GM21737 (cell line): ENCODE measurements around the gene KCNIP1.

Experiments
- ATAC-seq: cut with Tn5 transposase; IDR thresholded peaks from one replicate; pipeline ENCODE4 v1.9.1; 2021; ENCODE audit warnings: mild to moderate bottlenecking, moderate library complexity; ENCODE audit not compliant: unreplicated experiment

Gene KCNIP1

DNA sequence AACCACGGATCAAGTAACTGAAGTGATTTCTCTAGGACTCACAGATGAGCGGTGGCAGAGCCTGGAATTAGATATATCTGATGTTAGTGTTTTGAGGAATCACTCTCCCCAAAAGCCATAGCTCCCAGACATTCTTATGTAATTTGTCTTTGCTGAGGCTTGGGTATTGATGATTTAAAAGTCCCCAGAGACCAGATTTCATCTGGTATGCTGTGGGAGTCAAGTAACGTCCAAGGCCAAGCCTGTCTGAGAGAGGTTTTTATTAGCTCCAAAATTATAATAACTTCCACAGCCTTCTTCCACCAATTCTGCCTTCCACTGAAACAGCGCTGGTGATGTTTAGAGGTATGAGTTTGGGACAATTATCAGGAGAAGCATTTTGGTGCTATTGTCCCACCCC is 21.3 kb upstream of the KCNIP1 start:
- no peak for ATAC-seq

DNA sequence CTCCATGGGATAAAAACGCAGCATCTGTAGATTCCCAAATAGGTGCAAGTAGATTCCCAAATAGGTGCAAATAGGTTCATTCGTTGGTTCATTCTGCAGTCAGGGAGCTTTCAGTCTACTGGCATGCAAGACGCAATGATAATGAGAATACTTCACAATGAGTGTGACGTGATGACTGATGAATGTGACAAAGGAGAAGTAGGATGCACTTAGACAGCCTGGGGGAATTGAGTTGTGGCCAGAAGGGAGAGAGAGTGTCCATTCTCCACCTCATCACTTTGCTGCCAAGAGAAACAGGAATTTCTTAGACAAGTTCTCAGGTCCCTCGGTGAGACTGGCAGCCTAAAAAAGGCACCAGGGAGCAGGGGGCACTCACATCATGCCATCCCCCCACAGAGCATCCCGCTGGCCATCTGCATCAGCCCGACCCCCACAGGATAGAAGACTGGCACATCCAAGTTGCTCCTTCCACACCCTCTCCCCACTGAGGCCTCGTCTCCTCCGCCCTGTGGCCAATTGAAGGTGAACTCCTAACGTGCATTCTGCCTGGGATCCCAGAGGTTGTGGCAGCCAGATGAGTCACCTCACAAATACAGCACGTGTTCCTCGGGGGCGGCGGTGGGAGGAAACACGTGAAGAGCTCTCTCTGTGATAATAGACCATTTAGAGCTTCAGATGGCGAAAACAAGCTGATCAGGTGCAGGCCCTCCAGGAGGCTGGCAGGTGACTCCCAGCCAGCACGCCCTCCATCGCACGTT is 19.9 kb upstream of the KCNIP1 start:
- no peak for ATAC-seq

DNA sequence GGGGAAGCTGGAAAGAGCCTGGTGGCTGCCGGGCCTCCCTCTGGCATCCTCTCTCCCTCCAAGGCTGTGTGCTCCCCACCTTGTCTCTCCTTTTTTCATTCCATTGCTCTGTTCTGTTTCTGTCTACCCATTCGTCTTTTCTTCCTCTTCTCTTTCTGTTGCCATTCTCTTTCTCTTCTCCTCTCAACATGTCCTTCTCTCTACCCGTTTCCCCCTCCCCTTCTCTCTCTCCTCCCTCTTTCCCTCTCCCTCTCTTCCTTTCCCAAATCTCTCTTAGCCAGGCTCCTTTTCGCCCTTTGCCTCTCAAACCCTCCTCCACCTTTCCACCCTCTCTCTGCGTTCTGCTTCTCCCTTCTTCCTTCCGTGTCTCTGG is 19.4 kb upstream of the KCNIP1 start:
- no peak for ATAC-seq

GRCh38 chr5:170484847-170485615 is 18.8 kb upstream of the KCNIP1 start:
- no peak for ATAC-seq

- ATAC-seq = no peak
Observed at GRCh38 chr5:170485616-170485911, 18.3 kb upstream of the KCNIP1 start.

DNA sequence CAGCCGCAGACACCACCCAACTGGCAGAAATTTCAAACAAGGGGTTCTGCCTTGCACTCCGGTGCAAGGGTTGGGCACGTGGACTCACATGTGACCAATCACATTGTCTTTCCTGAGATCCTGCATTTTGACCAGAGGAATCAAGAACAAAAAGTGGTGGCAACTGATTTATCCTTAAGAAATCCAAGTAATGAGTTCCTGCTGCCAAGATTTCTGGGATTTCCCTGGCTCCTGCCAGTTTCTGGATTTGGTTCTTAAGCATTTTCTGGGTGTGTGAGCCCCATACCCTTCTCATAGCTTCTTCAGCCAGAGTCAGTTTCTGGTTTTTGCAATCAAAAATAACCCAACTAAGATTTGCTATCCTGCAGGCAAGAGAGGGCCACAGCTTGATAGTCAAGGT is 17.4 kb upstream of the KCNIP1 start:
- ATAC-seq = no peak

DNA sequence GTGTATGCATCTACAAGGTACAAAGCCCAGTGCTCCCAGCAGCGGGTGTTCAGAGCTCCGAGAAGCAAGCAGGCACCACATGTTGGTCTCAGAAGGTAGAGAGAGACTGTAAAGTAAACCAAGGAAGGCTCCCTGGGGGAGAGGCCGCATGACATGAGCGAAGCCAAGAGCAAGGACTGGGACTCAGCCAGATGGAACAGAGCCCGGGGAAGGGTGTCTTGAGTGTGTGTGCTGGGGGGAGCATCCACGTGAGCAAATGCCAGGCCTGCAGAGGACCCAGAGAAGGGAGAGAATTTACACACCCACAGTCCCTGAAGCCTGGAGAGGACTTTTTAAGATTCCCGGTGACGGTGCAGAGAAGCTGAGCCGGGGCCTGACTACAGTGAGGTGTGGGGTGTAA is 15.2 kb upstream of the KCNIP1 start:
- ATAC-seq = no peak

DNA sequence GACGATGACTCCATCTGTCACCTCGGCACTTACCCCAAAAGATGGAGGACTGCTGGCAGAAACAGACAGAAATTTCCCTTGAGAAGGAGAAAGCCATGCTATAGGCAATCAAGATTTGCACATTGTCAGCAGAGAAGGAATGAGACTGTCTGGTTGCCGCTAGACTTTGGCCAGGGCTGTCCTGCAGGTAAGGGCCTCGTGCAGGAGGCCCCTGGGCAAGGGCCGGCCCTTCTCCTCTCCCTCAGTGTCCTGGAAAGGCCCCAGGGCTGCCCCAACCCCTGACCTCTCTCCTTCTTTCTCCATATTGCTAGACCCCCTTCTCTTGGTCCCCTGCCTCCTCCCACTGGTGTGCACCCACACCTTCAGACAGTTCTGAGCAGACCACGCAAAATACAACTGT is 14.6 kb upstream of the KCNIP1 start:
- ATAC-seq = no peak

GRCh38 chr5:170490381-170490780 is 13.4 kb upstream of the KCNIP1 start:
- no peak for ATAC-seq

- no peak for ATAC-seq
Observed at GRCh38 chr5:170491479-170491878, 12.3 kb upstream of the KCNIP1 start.

DNA sequence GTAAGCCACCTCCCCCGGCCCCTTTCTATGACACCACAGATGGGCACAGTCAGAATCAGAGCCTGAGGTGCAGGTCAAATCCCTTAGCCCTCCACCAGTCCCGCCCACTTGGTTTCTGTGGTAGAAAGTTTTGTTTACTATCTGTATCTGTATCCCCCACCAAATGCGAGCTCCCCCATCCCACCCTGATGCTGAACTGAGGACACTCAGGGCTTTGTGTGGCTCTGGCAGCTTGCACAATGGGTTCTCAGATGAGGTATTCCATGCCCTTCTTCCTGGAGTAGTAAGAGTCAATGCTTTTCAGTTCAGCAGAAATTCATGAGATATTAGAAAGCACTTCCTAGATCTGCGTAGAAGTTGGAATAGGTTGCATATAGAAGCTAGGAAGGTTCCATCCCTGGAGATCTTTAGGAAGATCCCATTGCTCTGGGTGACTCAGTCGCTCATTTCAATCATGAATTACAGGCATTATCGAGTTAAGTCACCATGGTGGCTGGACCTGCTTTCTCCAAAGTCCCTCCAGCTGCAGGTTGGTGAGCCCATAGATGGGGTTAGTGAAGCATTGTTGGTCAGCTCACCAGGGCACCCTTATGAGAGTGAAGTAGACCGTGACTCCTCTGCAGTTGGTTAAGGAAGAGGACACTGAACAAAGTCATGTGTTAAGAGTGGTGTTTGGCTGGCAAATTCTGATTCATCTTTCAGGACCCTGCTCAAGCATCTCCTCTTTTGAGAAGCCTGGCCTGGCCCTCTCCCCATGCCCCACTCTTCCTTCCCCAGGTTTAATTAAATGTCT is 10.6 kb upstream of the KCNIP1 start:
- ATAC-seq = no peak

DNA sequence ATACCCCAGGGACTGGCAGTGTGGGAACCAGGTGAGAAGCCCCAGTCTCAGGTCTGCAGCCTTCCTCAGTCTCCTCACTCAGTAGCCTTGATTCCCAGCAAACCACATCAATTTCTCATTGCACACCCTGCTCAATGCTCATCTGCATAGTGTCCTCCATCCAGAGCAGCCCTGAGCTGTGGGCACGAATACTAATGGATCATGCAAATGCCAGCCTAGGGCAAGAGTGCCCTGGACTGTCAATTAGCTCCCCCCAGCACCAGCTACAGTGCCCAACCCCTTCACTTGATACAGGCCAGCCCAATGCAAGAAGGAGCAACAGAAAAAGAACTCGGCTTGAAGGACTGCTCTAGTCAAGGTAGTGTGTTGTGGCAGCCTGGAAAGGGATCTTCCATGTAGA is 9.8 kb upstream of the KCNIP1 start:
- ATAC-seq = no peak

DNA sequence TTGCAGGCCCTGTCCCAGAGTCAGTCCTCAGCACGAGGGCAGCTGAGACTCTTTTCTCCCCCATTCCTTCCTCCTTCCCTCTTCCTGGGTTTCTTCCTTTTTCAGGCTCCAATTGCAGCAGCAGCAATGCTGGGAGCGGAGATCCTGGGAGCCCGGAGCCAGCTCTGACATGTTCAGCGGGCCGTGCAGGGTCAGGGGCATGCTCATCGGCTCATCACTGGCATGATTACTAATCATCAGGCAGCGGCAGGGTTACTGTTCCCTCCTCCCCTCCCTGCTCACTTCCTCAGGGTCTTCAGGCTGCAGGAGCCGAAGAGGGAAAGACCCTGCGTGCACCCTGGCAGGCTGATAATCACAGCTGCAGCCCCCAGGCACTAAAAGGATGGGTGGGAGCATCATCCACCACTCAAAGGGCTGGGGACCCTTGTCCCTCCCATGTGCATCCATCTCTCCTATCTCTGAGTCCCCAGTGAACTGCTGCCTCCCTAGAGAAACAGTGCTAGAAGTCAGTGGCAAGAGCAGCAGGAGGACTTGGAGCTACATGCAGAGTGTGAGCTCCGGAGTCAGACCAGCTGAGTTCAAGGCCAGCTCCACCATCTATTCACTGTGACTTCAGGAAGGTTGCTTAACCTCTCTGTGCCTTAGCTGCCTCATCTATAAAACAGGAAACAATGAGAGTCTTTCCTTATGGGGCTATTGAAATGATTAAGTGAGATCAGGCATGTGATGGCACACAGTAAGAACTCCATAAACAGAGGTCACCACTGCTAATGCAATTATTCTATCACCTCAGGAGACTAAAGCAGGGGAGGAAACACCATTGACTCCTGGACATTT is 7.8 kb upstream of the KCNIP1 start:
- ATAC-seq = no peak

DNA sequence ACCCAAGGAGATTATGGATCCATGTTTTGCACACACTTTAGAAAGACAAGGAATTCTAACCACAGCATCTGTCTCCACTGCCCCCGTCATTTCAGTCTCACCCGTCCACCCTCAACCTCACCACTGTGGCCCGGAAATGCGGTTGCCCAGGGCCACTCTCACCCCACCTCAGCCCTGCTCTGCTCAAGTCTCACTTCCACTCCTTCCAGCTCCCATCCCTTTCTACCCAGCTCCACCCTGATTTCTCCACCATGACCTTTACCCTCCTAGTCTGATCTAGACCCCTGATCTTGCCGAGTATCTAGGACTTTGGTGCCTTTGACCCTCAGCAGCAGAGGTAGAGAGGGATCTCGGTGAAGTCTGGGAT is 7.2 kb upstream of the KCNIP1 start:
- no peak for ATAC-seq

DNA sequence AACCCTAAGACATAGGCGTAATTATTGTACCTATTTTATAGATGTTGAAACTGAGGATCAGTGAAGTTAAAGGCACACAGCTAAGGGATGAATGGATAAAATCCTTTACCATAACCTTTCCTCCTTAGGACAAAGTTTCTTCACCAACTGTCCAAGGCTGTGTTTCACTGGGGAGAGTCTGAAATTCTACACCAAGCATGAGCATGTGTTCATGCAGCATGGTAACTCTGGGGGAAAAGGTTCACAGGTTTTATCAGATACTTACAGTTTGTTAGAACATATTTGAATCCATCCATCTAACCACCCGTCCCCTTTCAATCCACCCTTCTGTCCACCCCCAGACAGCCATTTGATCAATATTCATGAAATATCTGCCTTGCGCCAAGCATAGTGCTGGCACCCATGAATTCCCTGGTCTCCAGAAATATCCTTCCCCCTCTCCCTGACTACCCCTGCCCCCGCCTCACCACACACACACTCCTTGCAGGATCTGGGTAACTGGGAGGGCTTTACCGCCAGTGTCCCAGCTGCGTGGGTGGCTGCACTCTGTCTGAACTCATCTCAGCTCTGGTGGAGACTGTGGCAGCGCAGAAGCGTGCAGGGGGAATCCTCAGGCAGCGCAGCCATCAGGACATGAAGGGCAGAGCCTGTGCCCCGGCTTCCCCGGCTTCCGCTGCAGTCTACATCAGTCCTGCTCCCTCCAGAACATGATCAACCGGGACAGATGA is 6.3 kb upstream of the KCNIP1 start:
- ATAC-seq = no peak

DNA sequence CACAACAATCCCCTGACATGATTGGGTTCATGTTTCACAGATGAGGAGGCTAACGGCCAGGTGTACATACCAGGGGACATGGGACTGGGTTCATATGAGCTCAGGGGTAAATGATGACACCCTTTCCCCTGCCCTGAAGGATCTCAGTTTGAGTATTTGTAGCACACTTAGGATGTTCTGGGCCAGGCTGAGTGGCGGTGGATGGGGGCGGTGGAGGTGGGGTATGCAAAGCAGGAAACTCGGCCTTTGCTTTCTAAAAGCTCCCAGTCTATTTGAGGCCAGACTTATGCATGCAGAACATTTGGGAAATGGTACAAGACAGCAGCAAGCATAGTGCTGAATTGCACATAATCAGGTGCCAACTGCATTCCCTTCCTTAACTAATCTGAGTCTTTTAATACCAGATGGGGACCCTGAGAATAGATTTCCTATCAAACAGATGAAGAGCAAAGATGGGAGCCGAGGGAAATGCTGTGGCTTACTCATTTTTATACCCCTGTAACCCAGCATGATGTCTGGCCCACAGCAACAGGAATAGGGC is 4.9 kb upstream of the KCNIP1 start:
- ATAC-seq = no peak

DNA sequence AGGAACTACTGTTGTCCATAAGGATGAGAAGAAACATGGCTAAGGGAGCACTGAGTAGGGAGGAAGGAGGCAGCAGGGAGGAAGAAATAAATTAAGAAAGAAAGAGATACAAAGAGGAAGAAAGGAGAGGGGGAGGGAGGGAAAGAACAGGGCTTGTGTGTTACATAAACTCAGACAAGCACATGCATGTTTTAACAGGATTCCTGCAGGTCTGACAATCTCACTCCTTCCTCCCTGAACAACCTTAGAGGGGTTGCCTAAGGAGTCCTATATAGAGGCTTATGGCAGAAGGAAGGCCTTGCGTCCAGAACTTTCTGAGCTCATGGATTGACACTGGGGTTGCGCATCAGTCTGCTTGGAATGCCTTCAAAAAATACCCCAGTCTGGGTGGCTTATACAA is 4.2 kb upstream of the KCNIP1 start:
- no peak for ATAC-seq

DNA sequence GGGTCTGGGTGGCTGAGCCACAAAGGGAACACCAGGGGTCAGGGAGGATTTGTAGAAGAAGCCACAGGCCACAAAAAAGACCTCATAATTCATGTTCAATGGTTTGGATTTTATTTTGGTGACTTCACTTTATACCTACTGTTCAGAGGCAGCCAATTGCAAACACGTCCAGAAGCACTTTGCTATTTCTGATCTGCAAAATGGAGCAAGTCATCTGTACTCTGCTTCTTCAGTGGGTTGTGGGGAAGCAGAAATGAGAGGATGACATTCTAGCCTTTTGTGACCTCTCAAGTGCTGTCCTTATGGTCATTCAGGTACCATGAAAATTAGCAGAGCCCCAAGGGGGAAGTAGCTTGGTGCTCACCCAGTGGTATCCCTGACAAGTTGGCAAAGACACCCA is 2.5 kb upstream of the KCNIP1 start:
- no peak for ATAC-seq

DNA sequence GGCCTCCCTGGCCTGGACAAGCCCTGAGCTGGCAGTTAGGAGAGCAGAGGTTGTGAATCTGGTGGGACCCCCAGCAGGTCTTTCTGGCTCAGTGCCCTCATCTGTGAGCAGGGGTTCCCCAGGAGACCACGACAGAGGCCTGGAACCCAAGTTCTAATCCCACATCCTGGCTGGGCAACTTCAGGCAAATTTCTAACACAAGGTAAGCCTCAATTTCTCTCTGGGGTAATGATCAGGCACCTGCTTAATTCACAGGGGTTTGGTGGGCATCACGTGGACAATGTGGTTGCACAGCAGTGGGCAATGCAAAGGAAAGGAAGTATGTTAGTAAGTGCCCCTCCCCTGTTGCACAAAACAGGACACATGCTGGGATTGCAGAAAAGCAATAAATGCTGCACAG is 1.9 kb upstream of the KCNIP1 start:
- ATAC-seq = no peak

DNA sequence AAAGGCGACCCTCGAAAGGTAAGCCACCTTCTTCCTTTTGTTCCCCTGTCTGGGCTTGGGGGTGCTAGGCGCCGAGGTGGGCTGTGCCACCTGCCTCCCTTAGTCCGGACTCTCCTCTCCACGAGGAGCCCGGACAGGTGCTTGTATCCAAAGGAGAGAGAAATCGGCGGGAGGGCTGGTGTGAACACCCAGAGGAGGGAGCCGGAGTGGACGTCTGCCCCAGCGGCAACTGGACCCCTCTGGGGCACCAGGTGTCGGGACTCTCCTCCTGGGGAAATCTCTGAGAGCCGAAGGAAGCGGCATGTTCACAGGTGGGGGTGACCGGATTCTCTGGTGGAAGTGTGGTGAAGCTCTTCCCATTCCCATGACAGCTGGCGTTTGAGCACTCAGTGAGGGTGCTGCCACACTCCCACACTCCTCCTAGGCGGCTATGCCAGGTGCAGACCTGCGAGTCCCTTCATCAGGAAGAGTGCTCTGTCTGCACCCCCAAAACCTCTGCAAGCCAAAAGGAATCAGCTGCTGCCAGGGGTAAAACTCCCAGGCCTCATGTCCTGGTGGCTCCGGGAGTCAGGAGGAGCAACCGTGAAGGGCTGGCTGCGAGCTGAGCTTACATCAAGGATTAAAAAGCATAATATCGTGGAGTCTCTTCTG is 921 bp downstream of the KCNIP1 start:
- no peak for ATAC-seq
